Spleen (tissue), 7 donors: ENCODE data around the gene IFNGR2.

ENCODE experiments used
- CTCF ChIP-seq, 11 experiments: fragments of 200-600 bp in 7 of 11; fragments of 450-650 bp in 4 of 11; sonication (generic) in 4 of 11; IDR thresholded peaks in 8 of 11; conservative IDR thresholded peaks in 3 of 11; 1 replicate in 7 of 11; 2 replicates in 4 of 11; pipeline versions ENCODE4 v1.4.0 to v1.8.0; 2016 to 2021; ENCODE audit warnings: antibody characterized with exemption in 11 of 11, inconsistent platforms in 4 of 11, mild to moderate bottlenecking in 1 of 11
- POLR2AphosphoS5 ChIP-seq, 3 donors: sonication (generic); formaldehyde crosslinking; IDR thresholded peaks; one replicate each; pipeline ENCODE4 v1.5.1; 2017; ENCODE audit warnings: antibody characterized with exemption in 3 of 3
- donor health status: DM: no; HTN: no; CAD: no; lungs with moderate emphysema.
- donor health status: DM: no; HTN: no; CAD: no.
- donor health status: DM: no; HTN: no; CAD: no.

- TF ChIP-seq CTCF (IDR thresholded peaks at IDR 0.05 in 8 of 11, conservative IDR thresholded peaks at IDR 0.05 in 3 of 11), result no peak
- TF ChIP-seq POLR2AphosphoS5 (IDR thresholded peaks at IDR 0.05), result peak in 1 of 3 donors; percentile 29
These were observed 47.2 kb upstream of the IFNGR2 start for GRCh38 chr21:33355996-33356395.
